ENCODE measurements around the gene HORMAD1.
A peak's percentile ranks its signal among the peaks of the same experiment; 100 is the strongest.
"Not testable (repeated sequence)": the region's sequence is repeated elsewhere in the genome, so short reads cannot be mapped to it uniquely, and the experiment has no call there.

The HORMAD1 gene

DNA sequence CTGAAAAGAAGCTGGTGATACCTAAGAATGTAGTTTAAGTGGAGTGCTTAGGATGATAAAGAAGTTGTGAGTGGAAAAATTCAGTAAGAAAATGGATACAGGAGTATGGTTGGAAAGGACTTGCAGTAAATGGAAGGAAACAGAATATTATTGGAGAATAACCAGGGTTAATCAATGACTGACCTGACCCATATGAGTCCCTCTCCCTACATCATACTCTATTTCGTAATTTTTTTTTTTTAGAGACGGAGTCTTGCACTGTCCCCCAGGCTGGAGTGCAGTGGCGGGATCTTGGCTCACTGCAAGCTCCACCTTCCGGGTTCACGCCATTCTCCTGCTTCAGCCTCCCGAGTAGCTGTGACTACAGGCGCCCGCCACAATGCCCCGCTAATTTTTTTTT, 57.9 kb downstream of the HORMAD1 start:
- TF ChIP-seq, protein P1, sequence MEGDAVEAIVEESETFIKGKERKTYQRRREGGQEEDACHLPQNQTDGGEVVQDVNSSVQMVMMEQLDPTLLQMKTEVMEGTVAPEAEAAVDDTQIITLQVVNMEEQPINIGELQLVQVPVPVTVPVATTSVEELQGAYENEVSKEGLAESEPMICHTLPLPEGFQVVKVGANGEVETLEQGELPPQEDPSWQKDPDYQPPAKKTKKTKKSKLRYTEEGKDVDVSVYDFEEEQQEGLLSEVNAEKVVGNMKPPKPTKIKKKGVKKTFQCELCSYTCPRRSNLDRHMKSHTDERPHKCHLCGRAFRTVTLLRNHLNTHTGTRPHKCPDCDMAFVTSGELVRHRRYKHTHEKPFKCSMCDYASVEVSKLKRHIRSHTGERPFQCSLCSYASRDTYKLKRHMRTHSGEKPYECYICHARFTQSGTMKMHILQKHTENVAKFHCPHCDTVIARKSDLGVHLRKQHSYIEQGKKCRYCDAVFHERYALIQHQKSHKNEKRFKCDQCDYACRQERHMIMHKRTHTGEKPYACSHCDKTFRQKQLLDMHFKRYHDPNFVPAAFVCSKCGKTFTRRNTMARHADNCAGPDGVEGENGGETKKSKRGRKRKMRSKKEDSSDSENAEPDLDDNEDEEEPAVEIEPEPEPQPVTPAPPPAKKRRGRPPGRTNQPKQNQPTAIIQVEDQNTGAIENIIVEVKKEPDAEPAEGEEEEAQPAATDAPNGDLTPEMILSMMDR (conservative IDR thresholded peaks at IDR 0.05; ENCODE audit: low read depth): no peak
- ChIA-PET CTCF (interaction anchor here (0.5 to 0.7 kb wide), 2 partner anchors 114 to 361 kb away, joined by 3 to 7 read pairs; no protein-coding TSS in a partner anchor), POLR2A (ENCODE audit: low non-redundant PET) (no interaction called here)
- no peak for DNase-seq (ENCODE audit: low spot score)
- no peak overlapping the region for H3K27ac ChIP-seq

DNA sequence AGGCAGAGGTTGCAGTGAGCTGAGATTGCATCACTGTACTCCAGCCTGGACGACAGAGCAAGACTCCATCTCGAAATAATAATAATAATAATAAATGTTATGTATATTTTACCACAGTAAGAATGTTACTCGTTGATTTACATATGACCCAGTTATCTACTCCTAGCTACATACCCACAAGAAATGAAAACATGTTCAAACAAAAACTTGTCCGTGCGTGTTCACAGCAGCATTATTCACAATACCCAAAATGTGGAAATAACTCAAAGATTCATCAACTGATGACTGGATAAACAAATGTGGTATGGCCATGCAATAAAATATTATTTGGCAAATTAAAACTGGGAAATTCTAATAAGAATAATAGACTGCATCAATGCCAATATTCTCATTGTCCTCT, 59.5 kb downstream of the HORMAD1 start:
- ChIA-PET CTCF (no interaction called here), POLR2A (ENCODE audit: low non-redundant PET) (no interaction called here)
- TF ChIP-seq, protein P1 (conservative IDR thresholded peaks at IDR 0.05; ENCODE audit: low read depth): no peak
- peak; percentile 34 for DNase-seq (ENCODE audit: low spot score)
- peak overlapping the region; percentile 70 for H3K27ac ChIP-seq

DNA sequence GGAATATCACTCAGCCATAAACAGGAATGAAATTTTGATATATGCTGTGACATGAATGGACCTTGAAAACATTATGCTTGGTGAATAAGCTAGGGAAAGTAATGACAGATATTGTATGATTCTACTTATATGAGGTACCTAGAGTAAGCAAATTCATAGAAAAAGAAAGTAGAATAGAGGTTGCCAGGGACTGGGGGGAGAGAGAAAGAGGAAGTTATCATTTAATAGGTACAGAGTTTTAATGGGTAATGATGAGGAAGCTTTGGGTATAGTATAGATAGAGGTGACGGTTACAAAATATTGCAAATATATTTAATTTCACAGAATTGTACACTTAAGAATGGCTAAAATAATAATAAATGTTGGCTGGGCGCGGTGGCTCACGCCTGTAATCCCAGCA, 60.1 kb downstream of the HORMAD1 start:
- TF ChIP-seq, protein P1 (conservative IDR thresholded peaks at IDR 0.05; ENCODE audit: low read depth): no peak
- peak overlapping the region; percentile 70 for H3K27ac ChIP-seq
- no peak for DNase-seq (ENCODE audit: low spot score)
- CTCF ChIA-PET: no interaction called here
- POLR2A ChIA-PET (ENCODE audit: low non-redundant PET): no interaction called here

DNA sequence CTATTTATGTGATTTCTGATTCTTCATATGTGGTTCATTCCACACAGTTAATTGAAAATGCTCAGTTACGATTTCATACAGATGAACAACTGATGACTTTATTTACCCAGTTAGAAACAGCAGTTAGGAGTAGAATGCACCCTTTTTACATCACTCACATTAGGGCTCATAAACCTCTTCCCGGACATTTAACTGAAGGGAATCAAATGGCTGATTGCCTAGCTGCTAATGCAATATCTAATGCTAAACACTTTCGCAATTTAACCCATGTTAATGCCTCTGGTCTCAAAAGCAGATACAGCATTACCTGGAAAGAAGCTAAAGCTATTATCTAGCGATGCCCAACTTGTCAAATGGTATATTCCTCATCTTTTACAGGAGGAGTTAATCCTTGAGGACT, 63.6 kb downstream of the HORMAD1 start:
- H3K27ac ChIP-seq; POLR2A ChIA-PET (ENCODE audit: low non-redundant PET); CTCF ChIA-PET; DNase-seq (ENCODE audit: low spot score): not testable (repeated sequence)

DNA sequence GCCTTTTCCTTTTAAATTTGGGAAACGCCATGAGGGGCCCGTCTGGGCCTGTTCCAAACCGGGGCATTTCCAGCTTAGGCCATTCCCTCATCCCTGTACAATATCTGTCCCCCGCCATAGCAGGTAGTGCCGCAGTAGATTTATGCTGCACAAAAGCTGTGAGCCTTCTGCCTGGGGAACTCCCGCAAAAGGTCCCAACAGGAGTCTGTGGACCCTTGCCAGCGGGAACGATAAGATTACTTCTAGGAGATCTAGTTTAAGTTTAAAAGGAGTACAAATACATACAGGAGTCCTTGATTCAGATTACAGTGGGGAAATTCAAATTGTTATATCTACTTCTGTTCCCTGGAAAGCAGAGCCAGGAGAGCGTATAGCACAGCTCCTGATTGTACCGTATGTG, 66.1 kb downstream of the HORMAD1 start:
- H3K27ac ChIP-seq; CTCF ChIA-PET; POLR2A ChIA-PET (ENCODE audit: low non-redundant PET); DNase-seq (ENCODE audit: low spot score): not testable (repeated sequence)

DNA sequence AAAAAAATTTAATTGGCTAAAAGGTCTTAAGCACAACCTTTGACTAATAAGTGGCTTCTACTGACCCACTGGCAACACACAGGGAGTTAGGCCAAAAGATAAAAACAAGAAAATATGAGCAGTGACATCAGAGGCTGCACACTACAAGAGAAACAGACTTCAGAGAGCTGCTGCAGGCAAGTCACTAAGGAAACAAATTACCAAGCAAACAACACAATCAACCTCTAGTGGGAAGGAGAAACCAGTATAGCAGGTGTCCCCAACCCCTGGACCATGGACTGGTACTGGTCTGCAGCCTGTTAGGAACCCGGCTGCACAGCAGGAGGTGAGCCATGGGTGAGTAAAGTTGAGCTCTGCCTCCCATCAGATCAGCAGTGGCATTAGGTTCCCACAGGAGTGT, 70.5 kb downstream of the HORMAD1 start:
- ChIA-PET CTCF (no interaction called here), POLR2A (ENCODE audit: low non-redundant PET) (no interaction called here)
- H3K27ac ChIP-seq: no peak overlapping the region
- no peak for DNase-seq (ENCODE audit: low spot score)
- TF ChIP-seq, protein P1 (conservative IDR thresholded peaks at IDR 0.05; ENCODE audit: low read depth): no peak

DNA sequence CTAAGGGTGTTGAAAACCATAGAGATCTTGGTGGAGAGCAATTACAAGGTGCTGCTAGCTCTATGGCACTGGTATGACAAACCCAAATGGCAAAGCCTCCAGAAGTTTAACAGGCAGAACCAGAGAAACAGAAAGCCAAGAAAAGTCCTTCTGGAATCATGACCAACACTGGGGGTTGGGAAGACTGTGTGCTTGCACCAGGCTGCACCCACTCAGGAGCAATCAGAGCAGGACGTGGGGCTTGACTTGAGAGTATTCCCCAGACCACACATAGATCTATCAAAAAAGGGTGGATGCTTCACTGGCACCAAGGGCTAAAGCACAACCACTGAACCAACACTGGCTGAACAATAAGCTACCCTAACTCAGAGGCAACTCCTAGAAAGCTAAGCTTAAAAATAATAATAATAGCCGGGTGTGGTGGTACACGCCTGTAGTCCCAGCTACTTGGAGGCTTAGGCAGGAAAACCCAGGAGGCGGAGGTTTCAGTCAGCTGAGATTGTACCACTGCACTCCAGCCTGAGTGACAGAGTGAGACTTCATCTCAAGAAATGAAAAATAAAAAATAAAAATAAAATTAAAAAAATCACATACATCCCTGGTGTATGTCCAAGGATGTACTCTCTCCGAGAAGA, 71.1 kb downstream of the HORMAD1 start:
- TF ChIP-seq, protein P1 (conservative IDR thresholded peaks at IDR 0.05; ENCODE audit: low read depth): no peak
- POLR2A ChIA-PET (ENCODE audit: low non-redundant PET): interaction anchor here (0.6 to 1.3 kb wide), 2 partner anchors 20 to 77 kb away, joined by 4 read pairs; partner anchors contain the start of gene ENSA
- no peak for DNase-seq (ENCODE audit: low spot score)
- CTCF ChIA-PET: no interaction called here
- no peak overlapping the region for H3K27ac ChIP-seq

All from RWPE1 (cell line).